T-helper 1 cell (primary cell): ENCODE results near the gene ACACB.

Experiments
- DNase-seq, 5 donors: peaks; one replicate each; pipeline ENCODE4 v3.0.0-alpha.2; 2012 to 2020

Gene ACACB

DNA sequence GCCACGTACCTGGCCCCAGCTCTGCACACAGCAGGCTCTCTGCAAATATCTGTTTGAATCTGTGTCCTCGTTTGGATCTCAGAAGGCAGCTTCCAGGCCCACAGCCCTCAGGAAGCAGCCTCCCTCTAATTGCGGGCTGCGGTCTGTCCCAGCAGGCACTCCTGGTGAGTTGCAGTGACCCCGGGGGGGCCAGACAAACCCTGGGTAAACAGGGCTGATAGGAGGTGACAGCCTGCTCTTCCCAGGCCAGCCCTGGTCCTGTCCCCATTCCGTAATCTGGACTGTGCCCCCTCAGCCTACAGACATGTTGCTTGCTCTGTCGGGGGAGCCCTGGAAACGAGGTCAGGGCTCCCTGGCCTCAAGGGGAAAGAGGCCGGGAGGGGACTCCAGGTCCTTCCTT is 190.7 kb downstream of the ACACB start:
- no peak for DNase-seq

DNA sequence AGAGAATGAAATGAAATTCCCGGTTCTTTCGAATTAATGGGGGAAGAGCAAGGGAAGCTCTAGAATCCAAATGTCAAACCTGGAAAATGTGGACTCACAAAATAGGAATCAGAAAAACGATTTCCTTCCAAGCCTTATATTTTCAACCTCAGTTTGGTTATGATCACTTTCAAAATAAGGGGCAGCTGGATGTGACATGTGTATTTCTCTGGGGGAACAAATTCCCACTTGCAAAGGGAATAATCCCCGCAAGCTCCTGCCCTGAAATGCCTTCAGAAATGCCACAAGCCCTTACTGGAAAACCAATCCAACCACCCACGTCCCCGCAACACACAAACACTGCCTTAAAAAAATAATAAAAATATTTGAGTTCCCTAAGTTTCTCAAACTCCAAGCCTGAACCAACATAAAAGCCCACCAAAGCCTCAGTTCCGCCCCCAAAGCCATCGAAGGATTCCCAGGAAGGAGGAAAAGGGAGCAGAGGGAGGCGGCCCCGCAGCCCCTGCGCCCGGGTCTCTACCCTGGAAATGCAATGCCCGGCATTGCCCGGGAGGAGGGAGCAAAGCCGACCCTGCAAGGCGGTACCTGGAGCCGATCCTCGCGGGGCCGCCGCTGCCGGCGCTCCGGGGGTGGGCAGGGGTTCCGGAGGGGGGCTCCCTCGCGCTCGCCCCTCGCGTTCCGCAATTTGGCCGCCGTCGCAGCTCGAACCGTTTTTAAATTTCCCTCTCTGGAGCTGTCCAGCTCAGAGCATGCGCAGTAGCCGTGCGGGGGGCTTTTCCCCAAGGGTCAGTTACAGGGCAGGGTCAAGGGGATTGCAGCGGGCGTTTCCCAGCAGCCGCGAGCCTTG is 192.4 kb downstream of the ACACB start, which contains the start of gene FOXN4:
Gene FOXN4 (minus strand): TSS at position 751 of the 847 bp plus-strand sequence. CDS start 963 bp downstream, outside the sequence.
- DNase-seq = no peak

DNA sequence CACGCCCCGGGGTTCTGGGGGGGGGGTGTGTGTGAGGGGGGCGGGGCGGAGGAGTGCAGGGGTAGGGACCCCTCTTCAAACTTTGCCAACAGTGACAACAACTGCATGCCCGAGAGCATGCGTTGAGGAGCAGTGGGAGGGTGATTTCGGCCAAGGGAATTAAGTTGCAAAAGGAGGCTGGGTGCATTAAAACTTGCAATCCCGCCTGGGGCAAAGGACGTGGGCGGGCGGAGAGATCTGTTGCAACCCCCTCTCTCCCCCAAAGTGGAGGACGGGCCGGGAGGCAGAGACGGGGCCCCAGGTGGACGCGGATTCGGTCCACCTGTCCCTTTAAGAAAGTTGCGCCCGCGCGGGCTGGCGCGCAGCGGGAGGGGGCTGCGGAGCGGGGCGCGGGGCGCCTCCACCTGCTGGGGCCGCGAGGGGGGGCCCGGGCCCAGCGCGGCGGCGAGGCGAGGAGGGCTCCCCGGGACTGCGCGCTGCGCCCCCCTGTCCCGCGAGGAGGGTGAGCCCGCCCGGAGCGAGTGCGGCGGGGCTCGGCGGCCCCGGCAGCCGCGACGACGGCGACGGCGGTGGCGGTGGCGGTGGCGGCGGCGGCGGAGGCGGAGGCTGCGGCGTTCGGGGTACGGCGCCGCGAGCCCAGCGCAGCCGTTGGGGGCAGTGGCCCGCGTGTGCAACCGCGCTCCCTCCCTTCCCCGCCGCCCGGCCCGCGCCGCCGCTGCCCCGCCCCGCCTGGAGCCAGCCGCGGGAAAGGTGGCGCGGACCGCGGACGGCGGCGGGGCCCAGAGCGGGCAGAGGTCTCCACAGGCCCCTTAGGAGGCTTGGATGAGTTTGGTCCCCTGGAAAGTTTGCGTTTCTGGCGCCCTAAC is 193.2 kb downstream of the ACACB start:
- DNase-seq = no peak

DNA sequence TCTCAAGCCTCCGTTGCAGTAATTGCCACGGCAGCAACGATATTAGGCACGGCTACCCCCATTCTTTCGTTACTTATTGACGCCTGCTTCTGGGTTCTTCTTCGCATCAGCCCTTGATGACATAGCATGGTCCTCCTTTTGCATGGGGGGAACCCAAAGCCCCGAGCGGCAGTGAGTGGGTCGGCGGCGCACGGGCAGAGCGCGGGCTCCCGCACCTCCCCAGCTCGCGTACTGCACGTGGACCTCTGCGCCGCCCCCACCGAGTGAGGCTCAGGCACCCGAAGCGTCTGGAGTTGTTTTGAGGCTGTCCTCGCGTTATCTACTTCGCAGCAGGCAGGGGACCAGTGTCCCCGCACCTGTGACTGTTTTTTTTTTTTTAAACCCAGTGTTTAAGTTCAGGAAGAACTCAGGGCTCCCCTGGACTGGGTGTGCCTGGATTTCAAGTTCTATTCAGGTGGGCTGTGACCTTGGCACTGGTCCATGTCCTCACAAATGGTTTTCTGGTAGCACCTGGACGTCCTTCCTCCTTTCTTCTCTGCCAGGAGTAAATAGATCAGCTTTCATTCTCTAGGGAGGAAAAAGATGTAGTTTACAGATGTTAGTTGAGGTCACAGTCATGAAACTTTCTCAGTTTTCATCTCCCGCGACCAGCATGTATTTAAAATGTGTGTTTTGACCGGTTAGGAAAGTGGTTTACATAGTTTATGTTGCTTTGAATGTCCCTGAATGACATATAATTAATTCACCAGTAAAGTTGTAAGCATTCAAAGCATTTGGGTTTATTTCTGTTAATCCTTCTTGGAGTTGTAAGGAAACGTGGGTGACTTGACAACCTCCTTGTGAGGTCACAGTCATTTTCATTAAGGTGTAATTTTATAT is 194.1 kb downstream of the ACACB start:
- no peak for DNase-seq
